GM21737 (cell line): ENCODE data around the gene TNKS1BP1.

ENCODE experiments used
- ATAC-seq: cut with Tn5 transposase; IDR thresholded peaks from one replicate; pipeline ENCODE4 v1.9.1; 2021; ENCODE audit warnings: mild to moderate bottlenecking, moderate library complexity; ENCODE audit not compliant: unreplicated experiment

The TNKS1BP1 gene

GRCh38 chr11:57332694-57333440 lies 8.1 kb upstream of the TNKS1BP1 start:
- ATAC-seq = no peak

- no peak for ATAC-seq
Measured at GRCh38 chr11:57331720-57332119, 7.0 kb upstream of the TNKS1BP1 start.

GRCh38 chr11:57330029-57330428 lies 5.3 kb upstream of the TNKS1BP1 start:
- ATAC-seq = no peak

GRCh38 chr11:57327721-57328120 lies 3.0 kb upstream of the TNKS1BP1 start:
- no peak for ATAC-seq

- ATAC-seq = no peak
Measured at GRCh38 chr11:57325735-57326048, 940 bp upstream of the TNKS1BP1 start.

GRCh38 chr11:57324154-57324885 lies 432 bp downstream of the TNKS1BP1 start:
- ATAC-seq = no peak

GRCh38 chr11:57323855-57324153 lies 948 bp downstream of the TNKS1BP1 start:
- ATAC-seq = no peak

GRCh38 chr11:57323167-57323854 lies 1.4 kb downstream of the TNKS1BP1 start:
- no peak for ATAC-seq

GRCh38 chr11:57322256-57323166 lies 2.2 kb downstream of the TNKS1BP1 start:
- no peak for ATAC-seq

- no peak for ATAC-seq
Measured at GRCh38 chr11:57321388-57322255, 3.1 kb downstream of the TNKS1BP1 start.

GRCh38 chr11:57320719-57321387 lies 3.9 kb downstream of the TNKS1BP1 start:
- no peak for ATAC-seq

- no peak for ATAC-seq
Measured at GRCh38 chr11:57320067-57320718, 4.6 kb downstream of the TNKS1BP1 start.

- no peak for ATAC-seq
Measured at GRCh38 chr11:57318178-57318577, 6.6 kb downstream of the TNKS1BP1 start.

GRCh38 chr11:57316017-57316416 lies 8.7 kb downstream of the TNKS1BP1 start:
- ATAC-seq = no peak

- no peak for ATAC-seq
Measured at GRCh38 chr11:57315491-57315890, 9.3 kb downstream of the TNKS1BP1 start.

GRCh38 chr11:57314221-57314973 lies 10.4 kb downstream of the TNKS1BP1 start:
- no peak for ATAC-seq

GRCh38 chr11:57313788-57314135 lies 11.0 kb downstream of the TNKS1BP1 start:
- ATAC-seq = no peak

- no peak for ATAC-seq
Measured at GRCh38 chr11:57313071-57313787, 11.5 kb downstream of the TNKS1BP1 start.
